ENCODE results near the gene GPR161.

GPR161 gene

DNA sequence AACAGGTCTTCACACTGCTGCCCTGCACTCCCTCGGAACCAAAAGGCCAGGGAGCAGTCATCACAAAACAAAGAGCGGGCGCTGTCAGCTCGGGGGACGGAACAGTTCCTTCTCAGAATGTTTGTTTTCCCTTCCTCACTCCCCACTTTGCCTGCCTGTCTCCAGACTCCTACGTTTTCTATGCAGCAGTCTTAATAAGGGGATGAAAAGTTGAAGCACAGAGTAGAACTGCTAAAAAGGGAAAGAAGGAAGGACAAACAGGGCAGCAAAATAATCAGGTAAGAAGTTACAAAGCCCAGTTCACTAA lies 738 bp upstream of the GPR161 start:
- Histone ChIP-seq H3K4me2 (no peak overlapping the region), H2AFZ (ENCODE audit: low read depth) (peak overlapping the region; percentile 17; the same call in 1 of the 2 replicates), H3K27me3 (ENCODE audit: insufficient read depth, low read depth) (peaks cover 11% of the 10 kb centered on the region; the same call in 1 of the 2 replicates), H3K9ac (no peak overlapping the region), H4K20me1 (ENCODE audit: insufficient read depth) (no peaks in the 10 kb centered on the region), H3K79me2 (ENCODE audit: insufficient read depth, low read depth) (no peaks in the 10 kb centered on the region), H3K4me3 (IDR thresholded peaks at IDR 0.05; ENCODE audit: insufficient read depth, low read depth, low read length) (no peak overlapping the region), H3K36me3 (ENCODE audit: insufficient read depth) (no peaks in the 10 kb centered on the region), H3K4me1 (ENCODE audit: low read depth, poor library complexity, severe bottlenecking) (no peaks in the 10 kb centered on the region), H3K27ac (no peak overlapping the region)
- TF ChIP-seq, protein P1, sequence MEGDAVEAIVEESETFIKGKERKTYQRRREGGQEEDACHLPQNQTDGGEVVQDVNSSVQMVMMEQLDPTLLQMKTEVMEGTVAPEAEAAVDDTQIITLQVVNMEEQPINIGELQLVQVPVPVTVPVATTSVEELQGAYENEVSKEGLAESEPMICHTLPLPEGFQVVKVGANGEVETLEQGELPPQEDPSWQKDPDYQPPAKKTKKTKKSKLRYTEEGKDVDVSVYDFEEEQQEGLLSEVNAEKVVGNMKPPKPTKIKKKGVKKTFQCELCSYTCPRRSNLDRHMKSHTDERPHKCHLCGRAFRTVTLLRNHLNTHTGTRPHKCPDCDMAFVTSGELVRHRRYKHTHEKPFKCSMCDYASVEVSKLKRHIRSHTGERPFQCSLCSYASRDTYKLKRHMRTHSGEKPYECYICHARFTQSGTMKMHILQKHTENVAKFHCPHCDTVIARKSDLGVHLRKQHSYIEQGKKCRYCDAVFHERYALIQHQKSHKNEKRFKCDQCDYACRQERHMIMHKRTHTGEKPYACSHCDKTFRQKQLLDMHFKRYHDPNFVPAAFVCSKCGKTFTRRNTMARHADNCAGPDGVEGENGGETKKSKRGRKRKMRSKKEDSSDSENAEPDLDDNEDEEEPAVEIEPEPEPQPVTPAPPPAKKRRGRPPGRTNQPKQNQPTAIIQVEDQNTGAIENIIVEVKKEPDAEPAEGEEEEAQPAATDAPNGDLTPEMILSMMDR (conservative IDR thresholded peaks at IDR 0.05; ENCODE audit: low read depth, low read length): no peak

DNA sequence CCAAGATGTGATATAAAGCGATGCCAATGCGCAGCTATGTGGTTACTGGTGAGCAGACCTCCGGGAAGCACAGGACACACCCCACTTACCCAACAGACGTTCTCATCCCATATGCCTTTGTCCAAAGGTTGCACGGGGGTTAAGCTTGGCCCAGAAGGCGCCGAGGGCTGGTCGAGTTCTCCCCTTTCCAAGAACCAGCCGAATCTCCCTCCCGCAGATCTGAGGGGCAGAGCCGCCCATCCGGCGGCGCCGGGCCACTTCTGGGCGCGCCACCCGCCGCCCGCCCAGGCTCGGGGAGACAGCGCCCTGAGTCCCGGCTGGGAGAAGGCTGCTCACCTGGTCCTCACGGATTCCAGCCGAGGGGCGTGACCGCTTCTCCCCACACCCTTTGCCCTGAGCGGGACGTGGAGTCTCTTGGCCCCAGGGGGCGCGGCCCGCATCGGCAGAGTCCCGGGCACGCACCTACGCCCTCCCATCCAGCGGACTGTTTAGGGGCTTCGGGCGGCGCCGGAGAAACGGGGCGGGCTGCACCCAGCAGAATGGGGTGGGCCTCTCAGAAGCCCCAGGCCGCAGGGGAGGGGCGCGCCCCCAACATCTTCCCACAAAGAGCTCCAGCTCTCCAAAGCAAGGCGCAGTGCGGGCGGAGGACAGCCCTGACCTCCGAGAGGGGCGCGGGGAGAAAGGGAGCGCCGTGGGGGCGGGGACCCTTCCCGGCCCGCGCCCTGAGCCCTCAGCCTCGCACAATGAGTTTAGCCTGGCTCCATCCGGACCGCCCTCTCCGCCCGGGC lies 615 bp downstream of the GPR161 start:
- TF ChIP-seq, protein P1 (conservative IDR thresholded peaks at IDR 0.05; ENCODE audit: low read depth, low read length): no peak
- Histone ChIP-seq H3K4me2 (peak overlapping the region; percentile 84), H2AFZ (ENCODE audit: low read depth) (peak overlapping the region; percentile 84), H3K27me3 (ENCODE audit: insufficient read depth, low read depth) (peaks cover 11% of the 10 kb centered on the region; the same call in 1 of the 2 replicates), H3K79me2 (ENCODE audit: insufficient read depth, low read depth) (no peaks in the 10 kb centered on the region), H3K4me3 (IDR thresholded peaks at IDR 0.05; ENCODE audit: insufficient read depth, low read depth, low read length) (peak overlapping the region; percentile 74), H3K27ac (no peak overlapping the region), H3K36me3 (ENCODE audit: insufficient read depth) (no peaks in the 10 kb centered on the region), H3K9ac (0 out of 2 replicates have a peak overlapping the region, but pooled peaks have one; percentile 3), H3K4me1 (ENCODE audit: low read depth, poor library complexity, severe bottlenecking) (no peaks in the 10 kb centered on the region), H4K20me1 (ENCODE audit: insufficient read depth) (no peaks in the 10 kb centered on the region)

DNA sequence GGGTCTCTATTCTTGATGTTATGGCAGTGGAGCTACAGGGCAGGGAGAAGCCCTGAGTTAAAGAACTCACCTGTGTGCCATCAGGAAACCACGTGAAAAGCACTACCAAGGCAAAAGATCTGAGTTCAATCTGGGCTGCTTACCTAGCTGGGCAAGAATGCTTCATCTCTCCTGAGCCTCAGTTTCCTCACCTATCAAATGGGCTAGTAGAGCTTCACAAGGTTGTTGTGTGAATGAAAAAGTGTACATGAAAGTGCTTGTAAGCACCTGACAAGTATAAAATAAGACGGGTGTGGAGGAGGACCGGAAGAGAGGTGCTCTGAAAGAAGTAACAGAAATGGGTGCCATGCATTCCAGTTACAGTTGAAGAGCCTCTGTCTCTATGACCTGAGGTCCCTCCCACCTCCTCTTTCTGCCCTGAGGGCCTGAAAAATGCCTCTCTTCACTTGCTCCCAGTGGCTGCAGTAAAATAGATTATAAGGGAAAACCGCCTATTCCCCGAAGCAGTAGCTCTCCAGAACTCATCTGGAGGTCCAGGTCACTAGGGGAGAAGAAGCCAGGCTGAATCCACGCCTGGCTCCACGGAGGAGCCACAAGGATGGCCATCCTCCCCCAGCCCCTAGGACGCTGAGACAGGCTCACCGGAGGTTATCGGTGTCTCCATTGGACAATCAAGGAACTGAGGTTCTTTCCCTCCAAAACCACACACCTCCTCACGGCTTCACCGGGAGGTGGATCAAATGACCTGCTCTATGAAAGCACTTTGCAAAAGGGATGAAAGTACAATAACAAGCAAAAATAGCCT lies 1.4 kb downstream of the GPR161 start:
- H3K36me3 ChIP-seq (ENCODE audit: insufficient read depth): no peaks in the 10 kb centered on the region
- H3K27me3 ChIP-seq (ENCODE audit: insufficient read depth, low read depth): peaks cover 11% of the 10 kb centered on the region; the same call in 1 of the 2 replicates
- no peak overlapping the region for H3K4me3 ChIP-seq (IDR thresholded peaks at IDR 0.05; ENCODE audit: insufficient read depth, low read depth, low read length)
- no peaks in the 10 kb centered on the region for H4K20me1 ChIP-seq (ENCODE audit: insufficient read depth)
- H3K4me2 ChIP-seq: peak overlapping the region; percentile 84; the same call in 1 of the 2 replicates
- no peaks in the 10 kb centered on the region for H3K79me2 ChIP-seq (ENCODE audit: insufficient read depth, low read depth)
- no peak overlapping the region for H3K27ac ChIP-seq
- TF ChIP-seq, protein P1 (conservative IDR thresholded peaks at IDR 0.05; ENCODE audit: low read depth, low read length): no peak
- peak overlapping the region; percentile 84; the same call in 1 of the 2 replicates for H2AFZ ChIP-seq (ENCODE audit: low read depth)
- H3K9ac ChIP-seq: no peak overlapping the region
- H3K4me1 ChIP-seq (ENCODE audit: low read depth, poor library complexity, severe bottlenecking): no peaks in the 10 kb centered on the region

DNA sequence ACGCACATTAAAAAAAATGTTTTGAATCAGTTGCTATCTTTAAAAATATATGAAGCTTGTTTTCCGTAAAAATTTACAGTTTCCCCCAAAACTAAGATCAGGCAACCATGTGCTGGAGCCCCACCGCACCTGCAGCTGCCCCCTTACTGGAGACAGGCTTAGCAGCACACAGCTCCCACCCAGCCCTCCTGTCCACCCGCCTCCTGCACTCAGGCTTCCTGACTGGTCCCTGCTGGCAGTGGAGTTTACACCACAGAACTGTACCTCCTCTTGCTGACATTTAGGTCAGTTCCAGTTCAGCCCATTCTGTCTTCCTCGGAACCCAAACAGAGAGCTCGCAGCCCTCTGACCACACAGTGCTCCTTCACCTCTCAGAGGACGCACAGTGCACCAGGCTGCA lies 2.1 kb downstream of the GPR161 start:
- no peak overlapping the region for H3K4me2 ChIP-seq

More for the DNA sequence above, 2.1 kb downstream of the GPR161 start:
- no peaks in the 10 kb centered on the region for H3K79me2 ChIP-seq (ENCODE audit: insufficient read depth, low read depth)
- no peak overlapping the region for H2AFZ ChIP-seq (ENCODE audit: low read depth)
- TF ChIP-seq, protein P1 (conservative IDR thresholded peaks at IDR 0.05; ENCODE audit: low read depth, low read length): no peak
- H4K20me1 ChIP-seq (ENCODE audit: insufficient read depth): no peaks in the 10 kb centered on the region
- no peaks in the 10 kb centered on the region for H3K4me1 ChIP-seq (ENCODE audit: low read depth, poor library complexity, severe bottlenecking)
- no peak overlapping the region for H3K27ac ChIP-seq
- peaks cover 11% of the 10 kb centered on the region; the same call in 1 of the 2 replicates for H3K27me3 ChIP-seq (ENCODE audit: insufficient read depth, low read depth)
- no peak overlapping the region for H3K4me3 ChIP-seq (IDR thresholded peaks at IDR 0.05; ENCODE audit: insufficient read depth, low read depth, low read length)
- H3K36me3 ChIP-seq (ENCODE audit: insufficient read depth): no peaks in the 10 kb centered on the region
- H3K9ac ChIP-seq: no peak overlapping the region

All from KMS-11 (cell line).